Bronchial epithelial cell (primary cell): Measurements from ENCODE around the gene SNRNP48. TPM values are rescaled to one million over a fixed set of nuclear protein-coding genes. Genes with fewer than 3 reads are reported as not detected.
A peak's percentile ranks its signal among the peaks of the same experiment; 100 is the strongest.

ENCODE experiments used
- DNase-seq: peaks from one replicate; pipeline ENCODE4 v3.0.0-alpha.2; 2010; ENCODE audit warnings: low read depth
- FAIRE-seq: peaks from 2 replicates; lab custom pipeline; 2011; peaks lifted over from hg19 to GRCh38; lab: Jason Lieb, UNC
- H3K27me3 ChIP-seq: 2 replicates; pipeline ENCODE4 v1.5.1; 2011; ENCODE audit warnings: low read length; ENCODE audit not compliant: control insufficient read depth, insufficient read depth
- H3K36me3 ChIP-seq: 2 replicates; pipeline ENCODE4 v1.5.1; 2011; ENCODE audit warnings: low read length; ENCODE audit not compliant: control insufficient read depth, insufficient read depth
- H3K4me3 ChIP-seq: 2 replicates; pipeline ENCODE4 v1.5.1; 2011; ENCODE audit warnings: mild to moderate bottlenecking, low read depth, low read length, control low read depth
- CTCF ChIP-seq: IDR thresholded peaks from 2 replicates; pipeline ENCODE4 v1.5.1; 2011; ENCODE audit warnings: mild to moderate bottlenecking, moderate library complexity, low read length, control low read depth, inconsistent platforms; ENCODE audit not compliant: insufficient read depth, severe bottlenecking
- total RNA-seq: library from RNA; depleted of rRNA; stranded (reverse); fragments of >200 nt; gene quantifications from 2 replicates; pipeline ENCODE4 v1.2.1, GENCODE V29; 2014

SNRNP48 gene
- total RNA-seq, 1 donor from 2014 or later = 10.0 TPM

- Histone ChIP-seq H3K27me3 (no peaks in the 10 kb centered on the region), H3K4me3 (peak overlapping the region; percentile 98), H3K36me3 (peaks cover 20% of the 10 kb centered on the region)
- peak; percentile 67 for DNase-seq
- no peak for FAIRE-seq
- TF ChIP-seq CTCF = no peak
These were observed 46.9 kb upstream of the SNRNP48 start for GRCh38 chr6:7542874-7543624.

- peak overlapping the region; percentile 98 for H3K4me3 ChIP-seq
- DNase-seq (peak; percentile 34), FAIRE-seq (no peak)
- TF ChIP-seq CTCF = no peak
- no peaks in the 10 kb centered on the region for H3K27me3 ChIP-seq
- H3K36me3 ChIP-seq = peaks cover 20% of the 10 kb centered on the region
These were observed 46.1 kb upstream of the SNRNP48 start for GRCh38 chr6:7543789-7544424.

DNA sequence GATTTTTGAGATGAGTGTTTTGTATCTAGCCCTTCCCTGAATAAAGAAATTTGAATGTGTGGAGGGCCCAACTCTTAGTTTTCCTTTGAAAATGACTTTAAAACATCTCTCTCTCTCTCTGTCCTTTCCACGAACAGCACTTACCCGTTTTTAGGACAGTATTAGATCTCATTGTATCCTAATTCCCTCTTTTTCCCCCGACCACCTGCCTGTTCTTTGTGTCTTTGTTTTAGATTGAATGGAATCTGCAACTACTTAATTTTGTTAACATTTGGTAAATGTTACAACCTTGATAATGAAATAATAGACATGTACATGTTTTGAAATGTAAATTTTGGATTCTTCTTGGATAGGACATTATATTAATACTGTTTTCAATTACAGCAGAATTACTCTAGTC is 45.4 kb upstream of the SNRNP48 start:
- H3K27me3 ChIP-seq = no peaks in the 10 kb centered on the region
- H3K36me3 ChIP-seq = peaks cover 20% of the 10 kb centered on the region
- H3K4me3 ChIP-seq = peak overlapping the region; percentile 98
- no peak for DNase-seq
- FAIRE-seq = no peak
- no peak for TF ChIP-seq CTCF

- Histone ChIP-seq H3K27me3 (no peaks in the 10 kb centered on the region), H3K36me3 (peaks cover 20% of the 10 kb centered on the region), H3K4me3 (peak overlapping the region; percentile 98)
- no peak for TF ChIP-seq CTCF
- DNase-seq (peak; percentile 33), FAIRE-seq (no peak)
These were observed 44.5 kb upstream of the SNRNP48 start for GRCh38 chr6:7545316-7546019.

DNA sequence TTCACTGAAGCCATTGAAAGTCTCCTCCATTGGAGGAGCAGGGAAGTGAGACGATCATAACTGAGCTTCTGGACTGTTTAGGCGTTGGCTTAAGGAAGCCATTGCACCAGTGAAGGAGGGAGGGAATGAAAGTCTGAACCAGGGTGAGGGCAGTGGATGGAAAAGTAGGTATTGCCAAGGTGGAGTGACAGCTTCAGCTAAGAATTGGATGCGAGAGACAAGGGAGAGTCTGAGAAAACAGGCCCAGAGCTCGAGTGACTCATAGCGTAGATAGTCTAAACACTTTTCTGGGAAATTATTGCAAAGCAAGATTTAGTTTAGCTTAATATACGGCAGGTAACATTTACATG is 44.0 kb upstream of the SNRNP48 start:
- H3K4me3 ChIP-seq = peak overlapping the region; percentile 98

More for the DNA sequence above, 44.0 kb upstream of the SNRNP48 start:
- DNase-seq (peak; percentile 57), FAIRE-seq (no peak)
- Histone ChIP-seq H3K27me3 (no peaks in the 10 kb centered on the region), H3K36me3 (peaks cover 20% of the 10 kb centered on the region)
- no peak for TF ChIP-seq CTCF
